ENCODE results near the gene CYB561D1. TPM values are rescaled to one million over a fixed set of nuclear protein-coding genes. Genes with fewer than 3 reads are reported as not detected.

CYB561D1 gene
- total and polyA plus RNA-seq, 9 of the 15 experiments (the other 6 are each of a cell fraction or from before 2014, with no cell fraction given) = 0.71 to 7.2 (median 3.5) TPM

DNA sequence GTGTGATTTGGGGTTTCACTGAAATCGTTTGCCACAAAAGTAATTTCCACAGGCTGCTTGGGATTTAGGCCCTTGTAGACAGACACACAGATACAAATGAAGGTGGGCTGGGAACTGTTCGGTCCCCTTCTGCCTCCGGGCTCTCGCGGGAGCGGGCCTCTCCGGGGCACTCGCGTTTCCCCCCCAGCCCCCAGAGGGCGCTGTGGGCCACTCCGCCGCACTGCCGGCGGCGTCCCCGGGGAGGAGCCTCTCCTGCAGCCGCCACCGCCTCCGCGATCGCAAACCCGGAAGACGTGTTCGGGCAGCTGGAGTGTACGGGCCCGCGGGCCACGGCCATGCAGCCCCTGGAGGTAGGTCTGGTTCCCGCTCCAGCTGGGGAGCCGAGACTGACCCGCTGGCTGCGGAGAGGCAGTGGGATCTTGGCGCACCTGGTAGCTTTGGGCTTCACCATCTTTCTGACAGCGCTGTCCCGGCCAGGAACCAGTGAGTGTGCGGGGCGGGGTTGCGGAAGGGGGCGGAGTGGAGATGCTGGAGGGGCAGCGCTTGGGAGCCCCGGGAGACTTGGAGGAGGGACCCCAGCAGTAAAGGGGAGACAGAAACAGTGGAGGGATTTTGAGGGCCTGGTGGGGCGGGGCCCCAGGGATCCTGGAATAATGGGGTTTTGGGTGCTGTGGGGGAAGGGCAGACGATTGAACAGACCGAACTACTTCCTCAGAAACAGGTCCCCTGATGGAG is at the start of gene CYB561D1 (continued):
- TF ChIP-seq, protein P1, sequence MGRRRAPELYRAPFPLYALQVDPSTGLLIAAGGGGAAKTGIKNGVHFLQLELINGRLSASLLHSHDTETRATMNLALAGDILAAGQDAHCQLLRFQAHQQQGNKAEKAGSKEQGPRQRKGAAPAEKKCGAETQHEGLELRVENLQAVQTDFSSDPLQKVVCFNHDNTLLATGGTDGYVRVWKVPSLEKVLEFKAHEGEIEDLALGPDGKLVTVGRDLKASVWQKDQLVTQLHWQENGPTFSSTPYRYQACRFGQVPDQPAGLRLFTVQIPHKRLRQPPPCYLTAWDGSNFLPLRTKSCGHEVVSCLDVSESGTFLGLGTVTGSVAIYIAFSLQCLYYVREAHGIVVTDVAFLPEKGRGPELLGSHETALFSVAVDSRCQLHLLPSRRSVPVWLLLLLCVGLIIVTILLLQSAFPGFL (CRISPR knock-in tag; IDR thresholded peaks at IDR 0.05) = no peak
- TF ChIP-seq XRCC4 (IDR thresholded peaks at IDR 0.05; ENCODE audit: extremely low read depth, insufficient read depth, insufficient read length) (no peak), ZC3H4 (CRISPR knock-in tag; IDR thresholded peaks at IDR 0.05; ENCODE audit: borderline replicate concordance) (no peak; the same call in 1 of the 2 replicates), SRSF1 (IDR thresholded peaks at IDR 0.05; ENCODE audit: low read depth, low read length) (no peak), ZNF766 (CRISPR knock-in tag; conservative IDR thresholded peaks at IDR 0.05) (no peak), TCF7L2 (IDR thresholded peaks at IDR 0.05; ENCODE audit: low read depth, low read length) (no peak), NONO (IDR thresholded peaks at IDR 0.05; ENCODE audit: low read depth in 2 of 2, low read length in 1 of 2) (peak in 1 of 2 experiments; percentile 78; a peak in 1 of 4 replicates), TAF9B (IDR thresholded peaks at IDR 0.05; ENCODE audit: partially characterized antibody) (no peak), CAMTA2 (CRISPR knock-in tag; conservative IDR thresholded peaks at IDR 0.05) (no peak), SETDB1 (IDR thresholded peaks at IDR 0.05; ENCODE audit: low read length) (no peak), ZNF24 (IDR thresholded peaks at IDR 0.05) (no peak), SMARCC2 (IDR thresholded peaks at IDR 0.05; ENCODE audit: low read depth) (no peak), MCM3 (IDR thresholded peaks at IDR 0.05) (no peak), CHD2 (IDR thresholded peaks at IDR 0.05; ENCODE audit: low read depth, low read length) (peak; percentile 97), TEAD1 (CRISPR knock-in tag; IDR thresholded peaks at IDR 0.05) (0 out of 4 replicates have a peak, but pooled peaks of 1 of the 2 experiments have one; percentile 61), DNMT1 (IDR thresholded peaks at IDR 0.05) (peak; percentile 83; the same call in 1 of the 2 replicates), ZNF124 (CRISPR knock-in tag; IDR thresholded peaks at IDR 0.05) (no peak), ZZZ3 (IDR thresholded peaks at IDR 0.05) (no peak), SAP30 (IDR thresholded peaks at IDR 0.05; ENCODE audit: borderline replicate concordance, insufficient read depth, low read depth, low read length, poor library complexity, severe bottlenecking) (peak; percentile 99), HIVEP1 (CRISPR knock-in tag; IDR thresholded peaks at IDR 0.05) (no peak), MED1 (CRISPR knock-in tag; IDR thresholded peaks at IDR 0.05; ENCODE audit: borderline replicate concordance) (0 out of 2 replicates have a peak, but pooled peaks have one; percentile 29), POLR2B (IDR thresholded peaks at IDR 0.05; ENCODE audit: low read depth, partially characterized antibody) (peak; percentile 79)
- TF ChIP-seq, protein P2, sequence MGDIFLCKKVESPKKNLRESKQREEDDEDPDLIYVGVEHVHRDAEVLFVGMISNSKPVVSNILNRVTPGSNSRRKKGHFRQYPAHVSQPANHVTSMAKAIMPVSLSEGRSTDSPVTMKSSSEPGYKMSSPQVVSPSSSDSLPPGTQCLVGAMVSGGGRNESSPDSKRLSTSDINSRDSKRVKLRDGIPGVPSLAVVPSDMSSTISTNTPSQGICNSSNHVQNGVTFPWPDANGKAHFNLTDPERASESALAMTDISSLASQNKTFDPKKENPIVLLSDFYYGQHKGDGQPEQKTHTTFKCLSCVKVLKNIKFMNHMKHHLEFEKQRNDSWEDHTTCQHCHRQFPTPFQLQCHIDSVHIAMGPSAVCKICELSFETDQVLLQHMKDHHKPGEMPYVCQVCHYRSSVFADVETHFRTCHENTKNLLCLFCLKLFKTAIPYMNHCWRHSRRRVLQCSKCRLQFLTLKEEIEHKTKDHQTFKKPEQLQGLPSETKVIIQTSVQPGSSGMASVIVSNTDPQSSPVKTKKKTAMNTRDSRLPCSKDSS (IDR thresholded peaks at IDR 0.05; ENCODE audit: low read depth, partially characterized antibody) = no peak

All from K562 (cell line).